ENCODE results near the gene GNG2.

Gene GNG2

DNA sequence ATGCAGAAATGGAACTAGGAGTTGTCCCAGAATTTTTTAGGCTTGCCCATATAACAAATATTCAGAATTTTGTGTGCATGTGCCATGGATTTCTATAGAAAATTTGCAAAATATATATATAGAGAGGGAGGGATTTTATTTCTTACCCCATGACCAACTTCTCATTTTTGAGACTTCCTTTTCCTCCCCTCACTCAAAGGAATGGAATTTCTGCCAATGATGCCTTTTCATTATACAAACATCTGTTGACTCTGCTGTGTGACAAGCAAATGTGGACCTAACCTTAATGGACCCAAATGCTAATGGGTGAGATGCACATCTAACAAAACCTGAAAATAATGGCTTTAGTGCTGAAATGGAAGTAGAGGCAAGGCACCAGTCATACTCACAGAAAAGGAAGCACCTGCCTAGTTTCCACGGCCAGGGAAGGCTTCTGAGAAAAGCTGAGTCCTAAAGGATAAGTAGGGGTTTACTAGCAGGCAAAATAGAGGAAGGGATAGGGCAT, 3.6 kb upstream of the GNG2 start:
- no peak for DNase-seq (ENCODE audit: low read depth)

DNA sequence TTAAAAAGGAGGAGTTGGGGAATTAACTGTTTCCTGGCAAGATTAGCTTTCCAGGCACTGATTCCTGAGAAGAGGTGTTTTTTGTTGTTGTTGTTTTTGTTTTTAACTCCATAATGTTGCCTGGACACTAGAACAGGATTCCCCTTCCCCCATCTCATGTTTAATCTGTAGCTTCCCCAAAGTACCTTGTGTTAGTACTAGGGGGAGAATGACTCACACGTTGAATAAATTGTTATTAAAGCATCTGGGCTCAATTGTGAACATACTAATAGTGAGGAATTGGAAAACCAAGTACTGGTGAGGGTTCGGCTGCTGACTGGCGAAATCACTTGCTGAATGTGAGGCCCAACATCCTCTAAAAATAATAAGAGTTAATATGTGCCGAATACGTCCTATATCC, 1.3 kb upstream of the GNG2 start:
- DNase-seq (ENCODE audit: low read depth) = no peak

DNA sequence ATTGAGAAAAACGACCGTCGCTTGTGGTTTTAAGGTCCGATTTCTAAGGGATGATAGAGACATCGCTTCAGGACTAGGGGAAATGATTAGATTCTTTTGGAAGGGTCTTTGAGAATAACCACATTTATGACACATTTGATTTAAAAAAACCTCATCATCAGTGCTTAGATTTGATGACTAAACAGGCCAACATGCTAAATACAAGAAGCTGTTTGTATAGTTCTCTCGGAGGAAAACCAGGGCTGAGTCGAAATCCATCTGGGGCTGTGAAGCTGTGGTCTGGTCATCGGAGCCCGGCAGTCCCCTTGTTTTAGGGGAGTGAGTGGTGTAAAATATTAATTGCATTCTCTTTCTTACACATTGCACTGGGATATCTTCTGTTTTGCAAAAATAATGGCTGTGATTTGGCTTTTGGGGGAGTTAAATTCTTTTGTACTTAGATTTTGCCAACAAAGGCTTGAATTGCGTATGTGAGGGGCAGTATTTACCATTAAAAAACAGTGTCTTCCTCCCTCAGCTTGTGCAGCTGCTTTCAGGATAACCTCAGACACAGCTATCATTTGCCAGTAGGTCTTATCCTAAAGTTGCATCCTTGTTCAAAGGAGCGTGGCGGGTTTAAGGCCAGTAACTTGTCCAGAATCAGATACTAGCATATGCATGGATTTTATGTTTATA, 550 bp downstream of the GNG2 start:
- DNase-seq (ENCODE audit: low read depth) = no peak

DNA sequence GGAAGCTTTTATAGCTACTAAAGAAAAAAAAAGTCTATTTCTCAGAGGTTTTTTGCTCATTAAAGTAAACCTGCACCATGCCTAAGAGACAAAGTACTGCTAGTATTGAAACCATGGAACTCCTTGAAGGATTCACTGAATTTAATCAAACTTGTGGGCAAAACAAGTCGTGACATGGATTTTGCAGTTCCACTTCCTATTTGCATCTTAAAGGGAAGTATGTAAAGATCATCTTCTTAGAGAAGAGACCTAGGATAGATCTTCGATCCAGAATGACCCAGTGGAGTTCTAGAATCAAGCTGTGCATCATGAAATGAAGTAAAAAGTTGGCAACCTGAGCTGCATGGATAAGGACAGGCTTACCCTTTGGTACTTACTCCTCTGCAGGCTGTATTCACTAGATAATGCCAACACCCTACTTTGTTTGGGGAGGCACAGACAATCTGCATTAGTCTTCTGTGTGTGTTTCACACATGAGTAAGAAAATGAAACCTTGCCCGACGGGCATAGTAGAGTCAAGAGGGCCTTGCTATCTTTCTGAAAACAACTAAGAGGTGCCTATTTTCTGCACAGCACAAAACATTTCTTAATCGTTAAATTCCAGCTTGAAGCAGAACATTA, 1.9 kb downstream of the GNG2 start:
- no peak for DNase-seq (ENCODE audit: low read depth)

DNA sequence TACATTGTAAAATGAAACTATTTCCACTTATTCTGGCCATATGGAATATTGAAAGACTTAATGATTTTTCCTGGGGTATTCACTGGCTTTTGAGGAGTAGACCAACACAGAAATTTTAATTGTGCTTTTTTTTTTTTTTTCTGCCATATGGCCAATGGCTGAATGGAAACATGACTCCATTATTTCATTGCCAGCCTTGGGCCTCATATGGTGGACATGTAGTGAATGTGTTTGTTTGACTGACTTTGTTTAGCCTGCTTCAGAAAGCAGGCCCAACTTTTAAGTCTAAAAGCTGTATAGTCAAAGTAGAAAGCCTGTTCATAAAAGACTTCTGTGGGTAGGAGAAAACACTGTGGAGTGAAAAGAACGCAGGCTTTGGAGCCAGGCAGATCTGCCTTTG, 2.4 kb downstream of the GNG2 start:
- no peak for DNase-seq (ENCODE audit: low read depth)

DNA sequence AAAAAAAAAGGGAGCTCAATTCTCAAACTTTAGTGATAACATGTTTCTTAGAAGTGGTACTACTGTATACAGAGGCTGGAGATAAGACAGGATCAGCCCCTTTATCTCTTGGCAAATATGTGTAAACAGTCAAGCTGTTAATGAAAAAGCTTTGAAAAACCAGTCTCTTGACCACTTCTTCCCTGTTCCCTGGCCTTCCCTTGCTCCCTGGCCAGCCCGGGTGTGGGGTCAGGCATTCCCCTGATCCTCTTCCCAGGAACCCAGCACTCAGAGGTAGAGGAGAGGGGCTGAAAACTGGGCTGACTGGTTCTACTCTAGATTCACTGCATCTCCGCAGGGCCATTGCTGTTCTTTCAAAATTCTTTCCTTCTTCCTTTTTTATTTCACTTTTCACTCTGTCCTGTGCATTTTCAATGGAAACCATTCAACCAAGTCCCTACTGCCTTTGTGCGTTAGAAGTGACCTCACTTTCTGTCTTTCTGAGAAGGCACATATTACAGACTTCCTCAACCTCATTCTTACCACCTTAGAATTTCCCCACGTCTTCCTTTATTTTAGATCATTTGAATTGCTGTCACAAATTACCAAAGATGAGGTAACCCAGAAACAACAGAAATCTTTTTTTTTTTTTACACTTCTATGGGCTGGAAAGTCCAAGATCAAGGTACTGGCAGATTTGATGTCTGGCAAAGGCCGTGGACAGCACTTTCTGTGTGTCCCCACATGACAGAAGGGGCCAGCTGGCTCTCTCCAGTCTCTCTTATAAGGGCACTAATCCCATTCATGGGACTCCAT, 5.7 kb downstream of the GNG2 start:
- DNase-seq (ENCODE audit: low read depth) = no peak

DNA sequence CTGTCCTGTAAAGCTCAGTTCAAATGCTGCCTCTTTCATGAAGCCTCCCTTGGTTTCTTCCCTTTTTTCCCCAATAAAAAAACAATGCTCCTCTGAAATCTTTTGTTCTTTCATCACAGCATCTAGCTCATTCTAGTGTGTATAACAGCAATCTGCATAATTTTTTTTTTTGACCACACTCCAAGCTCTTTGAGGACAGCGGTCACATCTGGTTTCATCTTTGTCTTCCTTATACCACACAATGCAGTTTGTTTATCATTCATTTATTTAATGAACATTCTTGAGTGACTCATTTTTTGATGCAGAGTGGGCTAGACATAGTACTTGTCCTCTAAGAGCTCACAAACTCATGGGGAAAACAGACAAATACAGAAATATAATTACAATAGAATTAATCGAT, 7.3 kb downstream of the GNG2 start:
- DNase-seq (ENCODE audit: low read depth) = no peak

DNA sequence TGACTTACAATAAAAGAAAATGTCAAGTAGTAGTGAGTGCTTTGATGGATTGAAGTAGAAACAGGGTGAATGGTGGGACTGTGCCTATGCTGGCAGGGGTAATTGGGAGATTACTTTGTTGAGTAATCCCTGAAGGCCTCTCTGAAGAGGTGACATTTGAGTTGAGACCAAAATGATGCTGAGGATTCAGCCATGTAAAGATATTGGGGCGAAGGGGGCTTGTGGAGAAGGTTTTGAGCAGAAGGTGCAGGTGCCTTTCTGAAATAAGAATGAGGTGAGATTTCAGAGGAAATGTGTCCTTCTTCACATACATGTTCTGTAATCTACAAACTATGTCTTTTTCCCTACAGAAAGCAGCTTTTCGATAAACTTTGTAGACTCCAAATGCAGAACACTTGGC, 8.0 kb downstream of the GNG2 start:
- no peak for DNase-seq (ENCODE audit: low read depth)

DNA sequence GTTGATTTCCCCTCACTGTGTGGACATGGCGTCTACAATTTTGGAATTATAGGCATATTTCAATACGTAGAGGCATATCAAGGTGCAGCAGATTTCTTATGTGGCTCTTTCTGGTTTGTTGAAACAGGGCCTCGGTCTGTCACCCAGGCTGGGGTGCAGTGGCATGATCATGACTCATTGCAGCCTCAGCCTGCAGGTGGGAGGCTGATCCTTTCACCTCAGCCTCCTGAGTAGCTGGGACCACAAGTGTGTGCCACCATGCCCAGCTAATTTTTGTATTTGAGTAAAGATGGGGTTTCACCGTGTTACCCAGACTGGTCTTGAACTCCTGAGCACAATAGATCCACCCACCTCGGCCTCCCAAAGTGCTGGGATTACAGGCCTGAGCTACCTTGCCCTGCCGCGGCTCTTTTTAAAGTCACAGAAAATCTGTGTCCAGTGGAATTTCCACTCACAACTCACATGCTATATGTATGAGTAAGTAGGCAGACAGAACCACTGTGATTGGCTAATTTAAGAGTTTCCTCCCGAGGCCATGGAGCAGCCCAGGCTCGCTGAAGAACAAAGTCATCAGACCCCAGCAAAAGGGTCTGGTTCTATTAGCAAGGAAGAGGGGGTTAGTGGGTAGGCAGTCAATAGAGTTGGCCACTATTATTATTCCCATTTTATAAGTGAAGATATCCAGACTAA, 9.1 kb downstream of the GNG2 start:
- DNase-seq (ENCODE audit: low read depth) = no peak

DNA sequence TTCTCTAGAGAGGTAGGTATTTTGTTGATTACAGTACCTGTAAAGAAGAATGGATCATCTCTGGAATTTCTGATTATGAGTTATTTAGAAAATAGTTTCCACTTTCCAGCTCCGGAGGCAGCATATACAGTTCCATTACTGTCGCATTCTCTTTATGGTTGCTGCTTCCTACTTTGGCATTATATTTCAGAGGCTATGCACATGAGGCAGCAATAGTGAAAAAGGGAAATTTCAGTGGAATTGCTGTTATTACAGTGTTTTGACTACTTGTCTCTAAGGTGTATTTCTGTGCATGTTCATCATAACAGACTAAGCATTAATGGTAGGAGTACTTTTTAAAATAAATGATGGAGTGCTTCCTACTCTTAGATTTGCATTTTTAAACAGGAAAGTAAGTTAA, 10.2 kb downstream of the GNG2 start:
- no peak for DNase-seq (ENCODE audit: low read depth)

DNA sequence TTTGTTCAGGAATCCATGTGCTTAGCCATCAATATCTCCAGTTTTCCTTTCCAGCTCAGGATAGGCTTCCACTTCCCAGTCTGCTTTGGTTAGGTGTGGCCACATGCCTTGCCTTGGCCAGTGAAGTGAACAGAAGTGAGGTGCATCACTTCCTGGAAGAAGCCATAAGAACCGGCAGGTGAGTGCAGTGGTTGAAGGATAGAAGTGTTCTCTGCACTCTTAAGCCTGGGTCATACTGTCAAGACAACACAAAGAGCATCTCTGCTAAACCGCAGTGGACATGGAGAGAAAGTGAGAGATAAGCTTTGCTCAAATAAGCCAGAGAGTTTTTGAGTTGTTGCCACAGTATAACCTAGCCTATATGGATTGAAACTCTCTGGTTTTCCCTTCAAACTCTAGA, 11.4 kb downstream of the GNG2 start:
- no peak for DNase-seq (ENCODE audit: low read depth)

DNA sequence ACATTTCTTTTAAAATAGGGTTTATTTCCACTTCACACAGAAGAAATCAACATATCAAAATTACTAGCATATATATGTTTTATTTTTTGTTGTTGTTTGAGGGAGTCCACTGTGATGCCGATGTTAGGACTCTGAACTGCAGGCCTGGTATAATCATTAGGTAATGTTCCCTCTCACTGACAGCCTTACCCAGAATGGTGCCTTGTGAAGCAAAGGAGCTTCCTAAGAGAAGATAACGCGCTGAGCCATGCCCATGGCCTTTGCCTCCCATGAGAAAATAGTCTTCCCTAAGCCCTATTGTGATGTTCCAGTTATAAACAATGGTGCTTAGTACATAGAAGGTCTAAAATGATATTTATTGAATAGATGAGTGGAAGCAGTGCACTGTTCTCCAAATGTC, 12.0 kb downstream of the GNG2 start:
- DNase-seq (ENCODE audit: low read depth) = no peak

DNA sequence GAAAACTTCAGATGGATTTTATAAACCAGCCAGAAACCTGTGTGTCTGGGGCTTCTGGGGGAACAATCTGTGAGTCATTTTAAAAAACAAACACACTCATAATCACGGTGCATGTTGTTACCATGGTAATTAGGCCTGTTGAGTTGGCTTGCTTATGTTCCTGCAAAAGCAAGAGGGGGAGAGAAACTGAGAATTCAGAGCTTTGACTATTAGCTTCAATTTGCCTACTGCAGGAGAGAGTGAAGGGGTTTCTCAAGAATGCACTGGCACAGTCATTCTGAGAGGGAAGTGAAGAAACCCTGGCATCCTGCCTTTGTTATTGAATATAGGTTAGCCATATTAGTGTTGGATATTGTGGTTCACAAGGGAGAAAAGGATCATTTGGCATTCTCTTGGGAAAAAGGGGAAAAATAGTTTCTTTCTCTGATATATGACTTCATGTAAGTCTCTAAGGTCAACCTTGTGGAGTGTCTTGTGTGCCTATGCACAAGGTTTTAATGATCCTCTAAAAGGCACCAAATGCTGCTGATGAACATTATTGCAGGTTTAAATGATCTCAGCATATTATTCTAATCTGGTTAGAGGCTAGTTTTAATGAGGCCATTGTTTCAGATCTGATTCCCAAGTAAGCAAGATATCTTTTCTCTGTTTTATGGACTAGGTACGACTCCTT, 12.9 kb downstream of the GNG2 start:
- DNase-seq (ENCODE audit: low read depth) = peak; percentile 94

DNA sequence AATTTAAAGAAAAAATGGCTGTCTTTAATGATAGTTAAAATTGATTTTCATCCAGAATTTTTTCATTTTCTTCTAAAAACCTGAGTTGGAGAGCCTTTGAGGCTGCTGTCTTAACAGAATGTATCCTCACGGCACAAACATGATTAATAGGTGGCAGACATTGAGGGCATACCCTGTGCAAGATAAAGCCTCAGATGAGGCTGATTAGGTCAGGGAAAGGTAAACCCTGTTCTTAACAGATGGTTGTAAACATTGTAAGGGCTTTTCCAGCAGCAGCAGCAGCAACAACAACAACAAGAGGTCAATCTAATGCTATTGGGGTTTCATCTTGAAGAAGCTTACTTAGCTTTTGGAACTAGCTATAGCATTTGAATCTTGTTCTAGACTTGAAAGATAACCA, 17.4 kb downstream of the GNG2 start:
- DNase-seq (ENCODE audit: low read depth) = no peak

DNA sequence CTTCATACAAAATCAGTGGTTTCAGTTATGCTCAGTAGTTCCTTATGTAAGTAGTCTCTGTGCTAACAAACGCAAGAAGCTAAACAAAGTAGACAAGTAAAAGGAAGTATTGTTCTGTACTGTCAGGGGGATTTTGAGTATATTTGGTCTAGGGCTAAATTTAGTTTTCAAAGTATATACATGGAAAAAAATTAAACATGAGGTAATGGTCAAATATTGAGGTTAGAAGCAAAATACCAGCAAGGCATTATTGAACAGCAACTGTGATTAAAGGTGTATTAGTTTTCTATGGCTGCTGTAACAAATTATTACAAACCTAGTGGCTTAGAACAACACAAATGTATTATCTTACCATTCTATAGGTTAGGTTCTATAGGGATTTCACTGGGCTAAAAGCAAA, 18.8 kb downstream of the GNG2 start:
- DNase-seq (ENCODE audit: low read depth) = no peak

DNA sequence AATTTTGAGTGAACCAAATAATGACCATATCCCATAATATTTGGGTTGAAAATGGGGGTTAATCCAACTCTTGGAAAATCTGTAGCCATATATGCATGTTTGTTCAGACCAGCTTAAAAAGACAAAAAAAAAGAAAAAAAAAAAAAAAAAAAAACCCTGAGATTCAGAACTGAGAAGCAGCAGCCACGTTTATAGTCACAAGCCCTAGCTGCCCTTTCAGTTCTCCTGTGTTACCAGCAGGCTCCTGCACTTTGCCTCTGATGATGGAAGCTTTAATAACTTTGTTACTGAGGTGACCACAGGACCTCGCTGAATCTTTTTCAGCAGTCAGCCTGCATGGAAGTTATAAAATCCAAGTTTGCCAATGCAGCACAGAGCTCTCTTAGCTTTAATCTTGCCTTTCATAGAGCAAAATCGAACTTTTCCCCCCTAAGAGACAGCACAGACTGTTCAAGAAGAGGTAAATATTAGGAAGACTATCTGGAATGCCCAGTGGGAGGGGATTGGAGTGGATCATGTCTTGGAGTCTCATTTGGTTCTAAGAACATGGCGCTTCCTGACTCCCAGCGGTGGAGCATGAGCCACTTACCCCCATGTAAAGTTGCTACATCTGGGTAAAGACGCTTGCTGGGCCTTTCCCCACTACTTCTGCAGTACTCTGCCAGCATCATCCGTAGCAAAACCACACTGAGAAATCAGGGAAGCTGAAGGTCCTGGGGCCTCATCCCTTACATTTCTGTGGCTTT, 20.6 kb downstream of the GNG2 start:
- DNase-seq (ENCODE audit: low read depth) = no peak

DNA sequence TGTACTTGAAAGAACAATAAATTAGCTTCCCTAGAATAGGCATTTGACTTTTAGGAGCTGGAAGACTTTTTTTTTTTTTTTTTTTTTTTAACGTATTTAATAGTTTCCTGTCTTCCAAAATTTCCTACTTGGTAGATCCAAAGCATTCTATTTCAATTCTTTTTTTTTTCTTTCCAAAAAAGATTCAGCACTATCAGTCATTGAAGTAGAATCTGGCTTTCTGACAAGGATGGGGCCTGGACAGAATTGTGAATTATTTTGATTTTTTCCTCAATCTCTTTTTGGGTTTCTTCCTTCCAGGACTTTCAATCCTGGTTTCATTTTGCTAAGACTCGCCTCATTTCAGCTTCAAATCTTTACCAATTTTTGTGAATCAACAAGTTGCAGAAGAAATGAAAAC, 21.2 kb downstream of the GNG2 start:
- DNase-seq (ENCODE audit: low read depth) = no peak

DNA sequence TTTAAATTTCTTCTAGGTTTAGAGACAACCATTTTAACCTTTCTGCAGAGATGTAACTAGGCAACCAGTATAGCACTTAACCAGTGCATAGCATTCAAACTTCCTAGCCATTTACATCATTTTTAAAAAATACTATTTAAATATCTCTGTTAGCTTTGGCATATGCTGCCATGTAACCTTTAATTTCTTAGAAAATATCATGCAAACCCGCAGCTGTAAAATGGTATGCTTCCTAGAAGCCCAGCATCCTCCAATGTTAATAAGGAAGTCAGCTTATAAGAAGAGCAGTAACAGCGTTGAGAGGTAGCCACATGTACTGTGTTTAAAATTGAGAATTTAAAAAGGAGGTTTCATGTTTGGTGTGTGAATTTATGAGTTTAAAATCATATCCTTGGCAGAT, 22.8 kb downstream of the GNG2 start:
- no peak for DNase-seq (ENCODE audit: low read depth)

DNA sequence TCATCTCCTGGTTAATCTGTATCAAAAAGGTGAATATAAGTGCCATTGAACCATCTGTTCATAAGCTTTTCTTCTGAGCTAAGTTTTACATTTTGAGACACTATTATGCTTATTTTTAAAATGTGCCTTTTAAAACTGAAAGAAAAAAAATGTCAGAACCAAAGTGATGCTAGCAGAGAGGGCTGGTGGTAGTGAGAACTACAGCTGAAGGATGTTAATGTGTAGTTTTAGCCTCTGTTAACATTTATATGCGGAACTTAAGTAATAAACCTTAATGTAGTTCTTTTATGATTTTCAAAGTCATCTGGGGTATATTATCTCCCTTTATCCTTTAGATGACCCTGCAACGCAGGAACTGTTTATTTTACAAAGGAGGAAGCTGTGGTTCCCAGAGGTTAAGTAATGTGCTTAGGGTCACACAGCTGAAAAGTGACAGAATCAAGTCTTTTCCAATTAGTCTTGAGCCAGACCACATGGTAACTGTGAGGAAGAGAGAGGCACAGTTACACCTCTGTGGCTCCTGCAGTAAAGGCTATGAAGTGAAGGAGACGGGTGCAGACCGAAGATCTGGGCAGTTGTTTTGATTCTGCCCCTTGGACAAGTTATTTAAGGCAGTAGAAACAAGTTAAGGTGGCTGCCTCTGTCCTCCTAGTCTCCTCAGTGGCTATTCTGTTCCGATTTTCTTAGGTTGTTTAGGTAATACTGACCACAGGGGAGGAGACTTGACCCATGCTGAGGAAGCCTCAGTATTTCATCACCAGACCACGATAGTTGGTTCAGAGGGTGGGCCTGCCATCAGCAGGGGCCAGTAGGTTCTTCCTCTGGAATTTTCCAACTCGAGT, 23.9 kb downstream of the GNG2 start:
- peak; percentile 87 for DNase-seq (ENCODE audit: low read depth)

DNA sequence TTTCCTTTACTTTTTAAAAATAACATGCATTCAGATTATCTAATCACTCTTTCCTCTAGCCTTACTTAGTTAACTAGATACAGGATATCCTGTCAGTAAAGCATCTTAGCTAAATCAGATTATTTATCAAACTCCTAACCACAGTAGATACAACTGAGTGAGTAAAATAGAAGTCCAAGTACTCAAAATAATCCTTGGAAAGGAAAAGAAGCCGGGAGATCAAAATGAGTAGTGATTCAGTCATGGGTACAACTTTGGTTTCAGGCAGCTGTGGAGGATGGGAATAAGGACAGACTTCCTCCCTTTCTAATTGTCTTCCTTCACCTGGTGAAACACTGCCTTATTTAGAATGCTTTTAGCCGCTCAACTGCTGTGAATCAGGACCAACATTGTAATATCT, 29.4 kb downstream of the GNG2 start:
- DNase-seq (ENCODE audit: low read depth) = no peak
